ENCODE results near the gene WDR7.

DNA sequence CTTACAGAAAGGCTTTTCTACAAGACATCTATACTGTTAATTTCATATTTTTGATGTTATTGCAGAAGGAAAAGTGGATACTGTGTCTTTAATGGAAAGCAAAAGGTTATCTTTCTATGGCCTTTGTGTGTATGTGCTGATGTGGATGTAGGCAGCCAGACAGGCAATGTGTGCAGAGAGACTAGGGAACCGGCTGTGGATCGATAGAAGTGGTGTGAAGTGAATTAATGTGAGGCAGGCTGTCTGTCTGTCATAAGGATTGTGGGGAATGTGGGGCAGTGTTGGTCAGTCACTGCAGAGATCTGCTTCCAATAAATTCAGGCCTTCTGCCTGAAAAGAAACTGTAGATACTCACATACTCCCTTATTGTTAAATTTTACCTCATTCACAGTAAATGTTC lies 156.7 kb downstream of the WDR7 start:
- TF ChIP-seq, protein P1, sequence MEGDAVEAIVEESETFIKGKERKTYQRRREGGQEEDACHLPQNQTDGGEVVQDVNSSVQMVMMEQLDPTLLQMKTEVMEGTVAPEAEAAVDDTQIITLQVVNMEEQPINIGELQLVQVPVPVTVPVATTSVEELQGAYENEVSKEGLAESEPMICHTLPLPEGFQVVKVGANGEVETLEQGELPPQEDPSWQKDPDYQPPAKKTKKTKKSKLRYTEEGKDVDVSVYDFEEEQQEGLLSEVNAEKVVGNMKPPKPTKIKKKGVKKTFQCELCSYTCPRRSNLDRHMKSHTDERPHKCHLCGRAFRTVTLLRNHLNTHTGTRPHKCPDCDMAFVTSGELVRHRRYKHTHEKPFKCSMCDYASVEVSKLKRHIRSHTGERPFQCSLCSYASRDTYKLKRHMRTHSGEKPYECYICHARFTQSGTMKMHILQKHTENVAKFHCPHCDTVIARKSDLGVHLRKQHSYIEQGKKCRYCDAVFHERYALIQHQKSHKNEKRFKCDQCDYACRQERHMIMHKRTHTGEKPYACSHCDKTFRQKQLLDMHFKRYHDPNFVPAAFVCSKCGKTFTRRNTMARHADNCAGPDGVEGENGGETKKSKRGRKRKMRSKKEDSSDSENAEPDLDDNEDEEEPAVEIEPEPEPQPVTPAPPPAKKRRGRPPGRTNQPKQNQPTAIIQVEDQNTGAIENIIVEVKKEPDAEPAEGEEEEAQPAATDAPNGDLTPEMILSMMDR (IDR thresholded peaks at IDR 0.05), result no peak
- no peak for TF ChIP-seq ZFX (IDR thresholded peaks at IDR 0.05; ENCODE audit: borderline replicate concordance)
